Measurements from ENCODE around the gene SLC24A3. TPM values are rescaled to one million over a fixed set of nuclear protein-coding genes. Genes with fewer than 3 reads are reported as not detected.

The SLC24A3 gene
- total and polyA plus RNA-seq, 9 donors, result 4.8 to 40.5 (median 18.6) TPM

- DNase-seq, result no peak
- H3K4me3 ChIP-seq, result no peak overlapping the region
- no peaks in the 10 kb centered on the region for H3K27me3 ChIP-seq
- intact Hi-C loops (cut with DNase I), result no loop called here
- H3K27ac ChIP-seq, result no peak overlapping the region
- TF ChIP-seq EP300 (IDR thresholded peaks at IDR 0.05) (no peak), CTCF (IDR thresholded peaks at IDR 0.05) (no peak), POLR2A (IDR thresholded peaks at IDR 0.05) (no peak)
- no peaks in the 10 kb centered on the region for H3K36me3 ChIP-seq
- no peaks in the 10 kb centered on the region for H3K4me1 ChIP-seq (ENCODE audit: insufficient read depth)
- 92 to 100% (median 95%) methylated on average over 5 of the region's 5 CpGs for WGBS, 3 donors
- H3K9me3 ChIP-seq, result no peaks in the 10 kb centered on the region
Observed at GRCh38 chr20:19617256-19617655, 404.8 kb downstream of the SLC24A3 start.

- H3K9me3 ChIP-seq, result no peaks in the 10 kb centered on the region
- no peak for TF ChIP-seq POLR2A (IDR thresholded peaks at IDR 0.05)
- no peak for TF ChIP-seq EP300 (IDR thresholded peaks at IDR 0.05)
- H3K27ac ChIP-seq, result no peak overlapping the region
- H3K27me3 ChIP-seq, result no peaks in the 10 kb centered on the region
- no peak overlapping the region for H3K4me3 ChIP-seq
- intact Hi-C loops (cut with DNase I), result no loop called here
- DNase-seq, result no peak
- no peaks in the 10 kb centered on the region for H3K36me3 ChIP-seq
- H3K4me1 ChIP-seq (ENCODE audit: insufficient read depth), result no peaks in the 10 kb centered on the region
- 87 to 89% (median 89%) methylated on average over 5 of the region's 5 CpGs for WGBS, 3 donors
Observed at GRCh38 chr20:19618711-19619110, 406.3 kb downstream of the SLC24A3 start.

DNA sequence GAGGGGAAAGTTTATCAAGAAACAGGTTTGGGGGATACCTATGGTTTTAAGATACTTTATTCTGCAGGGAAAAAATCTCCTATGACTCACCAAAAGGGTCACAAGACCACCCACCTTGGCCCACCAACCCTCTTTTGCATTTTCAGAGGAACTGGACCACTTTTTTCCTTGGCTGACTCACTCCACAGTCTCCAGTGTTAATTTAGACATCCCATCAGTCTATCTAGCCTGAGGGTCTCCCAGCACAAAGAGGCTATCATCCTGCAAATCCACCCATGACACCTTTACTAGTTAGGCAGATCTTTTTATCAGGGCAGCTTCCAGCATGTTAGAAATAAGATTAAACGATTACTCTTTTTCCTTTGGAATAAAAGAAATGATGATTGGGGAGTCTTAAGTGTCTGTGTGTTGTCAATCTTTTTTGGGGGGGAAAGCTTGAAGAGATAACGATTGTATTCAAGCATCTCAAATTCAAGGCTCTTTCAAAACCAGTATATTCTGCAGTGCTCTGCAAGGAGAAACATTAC is 407.5 kb downstream of the SLC24A3 start:
- H3K4me1 ChIP-seq (ENCODE audit: insufficient read depth), result no peaks in the 10 kb centered on the region
- no peak overlapping the region for H3K4me3 ChIP-seq
- H3K9me3 ChIP-seq, result no peaks in the 10 kb centered on the region
- H3K27me3 ChIP-seq, result no peaks in the 10 kb centered on the region
- intact Hi-C loops (cut with DNase I), result no loop called here
- DNase-seq, result no peak
- no peak overlapping the region for H3K27ac ChIP-seq
- TF ChIP-seq EP300 (IDR thresholded peaks at IDR 0.05), result no peak
- no peak for TF ChIP-seq CTCF (IDR thresholded peaks at IDR 0.05)
- no peak for TF ChIP-seq POLR2A (IDR thresholded peaks at IDR 0.05)
- no peaks in the 10 kb centered on the region for H3K36me3 ChIP-seq
- WGBS, 3 donors, result 15 to 31% (median 17%) methylated on average over 2 of the region's 2 CpGs

- Histone ChIP-seq H3K9me3 (no peaks in the 10 kb centered on the region), H3K27me3 (no peaks in the 10 kb centered on the region), H3K4me3 (no peak overlapping the region), H3K27ac (no peak overlapping the region), H3K4me1 (ENCODE audit: insufficient read depth) (no peaks in the 10 kb centered on the region), H3K36me3 (no peaks in the 10 kb centered on the region)
- 22 to 51% (median 30%) methylated on average over 2 of the region's 2 CpGs for WGBS, 3 donors
- intact Hi-C loops (cut with DNase I), result no loop called here
- no peak for DNase-seq
- TF ChIP-seq CTCF (IDR thresholded peaks at IDR 0.05) (no peak), POLR2A (IDR thresholded peaks at IDR 0.05) (no peak), EP300 (IDR thresholded peaks at IDR 0.05) (no peak)
Observed at GRCh38 chr20:19620446-19620845, 408.0 kb downstream of the SLC24A3 start.

DNA sequence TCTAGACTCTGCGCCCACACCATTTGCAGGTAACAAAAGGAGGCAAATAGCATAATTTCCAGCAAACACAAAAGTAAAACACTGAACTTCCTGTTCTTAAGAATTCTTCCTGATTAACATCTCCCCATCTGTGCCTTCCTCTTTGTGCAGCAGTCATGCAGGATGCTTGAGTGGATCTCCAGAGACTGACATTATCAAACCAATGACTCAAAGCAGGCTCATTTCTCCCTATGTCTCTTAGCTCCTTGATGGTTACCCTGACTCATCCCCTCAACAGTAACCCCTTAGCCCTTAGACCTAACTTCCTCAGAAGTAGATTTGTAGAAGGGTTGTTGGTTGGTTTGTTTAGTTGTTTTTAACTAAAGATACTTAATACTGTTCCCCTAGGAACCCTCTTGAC is 408.6 kb downstream of the SLC24A3 start:
- Histone ChIP-seq H3K27me3 (no peaks in the 10 kb centered on the region), H3K9me3 (no peaks in the 10 kb centered on the region), H3K27ac (no peak overlapping the region), H3K36me3 (no peaks in the 10 kb centered on the region), H3K4me1 (ENCODE audit: insufficient read depth) (no peaks in the 10 kb centered on the region), H3K4me3 (no peak overlapping the region)
- 93 to 97% (median 95%) methylated on average over 1 of the region's 1 CpG for WGBS, 3 donors
- DNase-seq, result no peak
- no peak for TF ChIP-seq EP300 (IDR thresholded peaks at IDR 0.05)
- TF ChIP-seq POLR2A (IDR thresholded peaks at IDR 0.05), result no peak
- no peak for TF ChIP-seq CTCF (IDR thresholded peaks at IDR 0.05)
- intact Hi-C loops (cut with DNase I), result no loop called here
